Stomach (tissue), 9 donors: Measurements from ENCODE around the gene PMF1. TPM values are rescaled to one million over a fixed set of nuclear protein-coding genes. Genes with fewer than 3 reads are reported as not detected.

Experiments used
- DNase-seq, 2 donors: peaks; one replicate each; pipeline versions ENCODE4 v3.0.0 to v3.0.0-alpha.2; 2013 to 2019
- H3K27ac ChIP-seq, 5 donors: fragments of 200-600 bp in 4 of 5; sonication (generic) in 4 of 5; one replicate each; pipeline ENCODE4 v1.5.1; 2013 to 2019; ENCODE audit warnings: mild to moderate bottlenecking in 1 of 5, moderate library complexity in 1 of 5
- H3K27me3 ChIP-seq, 3 donors: fragments of 200-600 bp; sonication (generic); one replicate each; pipeline ENCODE4 v1.5.1; 2017 to 2019; ENCODE audit warnings: mixed run types in 1 of 3
- H3K36me3 ChIP-seq, 4 donors: fragments of 200-600 bp; sonication (generic); 1 replicate in 3 of 4; 2 replicates in 1 of 4; pipeline ENCODE4 v1.5.1; 2016 to 2019
- H3K4me1 ChIP-seq, 4 donors: fragments of 200-600 bp; sonication (generic); one replicate each; pipeline ENCODE4 v1.5.1; 2016 to 2019
- H3K4me3 ChIP-seq, 4 donors: fragments of 200-600 bp; sonication (generic) in 3 of 4; one replicate each; pipeline ENCODE4 v1.5.1; 2016 to 2019; ENCODE audit warnings: mild to moderate bottlenecking in 1 of 4
- H3K9me3 ChIP-seq, 4 donors: fragments of 200-600 bp; sonication (generic); one replicate each; pipeline ENCODE4 v1.5.1; 2016 to 2019
- CTCF ChIP-seq, 7 experiments: fragments of 450-650 bp in 4 of 7; fragments of 200-600 bp in 3 of 7; sonication (generic) in 3 of 7; IDR thresholded peaks; one replicate each; pipeline ENCODE4 v1.5.1; 2016 to 2019; ENCODE audit warnings: antibody characterized with exemption in 7 of 7, control low read depth in 2 of 7, mild to moderate bottlenecking in 1 of 7
- EP300 ChIP-seq: sonication (generic); formaldehyde crosslinking; IDR thresholded peaks from one replicate; pipeline ENCODE4 v1.6.1; 2017; ENCODE audit warnings: antibody characterized with exemption
- POLR2A ChIP-seq, 4 donors: fragments of 450-650 bp; IDR thresholded peaks; one replicate each; pipeline ENCODE4 v1.6.1; 2016; ENCODE audit warnings: antibody characterized with exemption in 4 of 4, control low read depth in 2 of 4, mild to moderate bottlenecking in 1 of 4, moderate library complexity in 1 of 4
- POLR2AphosphoS5 ChIP-seq, 3 donors: sonication (generic); formaldehyde crosslinking; IDR thresholded peaks; one replicate each; pipeline ENCODE4 v1.6.1; 2016; ENCODE audit warnings: antibody characterized with exemption in 3 of 3
- WGBS, 5 donors: extraction: QIAGEN DNeasy Blood & Tissue Kit in 3 of 5; methylation state at CpG; one replicate each; pipeline versions ENCODE4 v1.1.5 to v1.1.7; 2013 to 2018; 5-methylcytosine and 5-hydroxymethylcytosine counted together
- intact Hi-C: fragments of 100-400 bp; cut with DNase I; formaldehyde crosslinking; loops from one replicate; pipeline ENCODE4 v1.15.1; 2023; ENCODE audit warnings: low total_unique reads
- polyA plus RNA-seq, 3 donors: library from polyadenylated mRNA; stranded (reverse); fragments of 200-250 nt; gene quantifications; one replicate each; pipeline ENCODE4 v1.2.3, GENCODE V29; 2013
- total RNA-seq, 5 donors: library from RNA; depleted of rRNA; stranded (reverse); fragments of >200 nt; gene quantifications; one replicate each; pipeline versions ENCODE4 v1.1.0 to v1.2.3, GENCODE V29; 2014 to 2016
- donor health status: healthy with polysubstance abuse.
- donor health status: Bipolar disorder and iron deficiency.
- donor health status: healthy.

PMF1 gene
- total and polyA plus RNA-seq, 8 donors, result 5.3 to 73.5 (median 44.0) TPM

- peaks cover 11 to 69% (median 69%) of the 10 kb centered on the region in 4 donors for H3K36me3 ChIP-seq
- no peak overlapping the region for H3K27ac ChIP-seq
- H3K4me3 ChIP-seq, result no peak overlapping the region
- H3K9me3 ChIP-seq, result no peaks in the 10 kb centered on the region
- H3K27me3 ChIP-seq, result no peaks in the 10 kb centered on the region
- no peak for TF ChIP-seq POLR2A (IDR thresholded peaks at IDR 0.05)
- no peak for TF ChIP-seq CTCF (IDR thresholded peaks at IDR 0.05)
- TF ChIP-seq EP300, result no peak
- no peak for TF ChIP-seq POLR2AphosphoS5 (IDR thresholded peaks at IDR 0.05)
- intact Hi-C loops, result loop anchor here (5.0 kb wide), 2 partner anchors 86 to 136 kb away; no protein-coding TSS in a partner anchor
- 70 to 84% (median 79%) methylated on average over 7 of the region's 7 CpGs for WGBS, 5 donors
- peaks cover 0 to 25% (median 10%) of the 10 kb centered on the region in 4 donors for H3K4me1 ChIP-seq
- DNase-seq, result no peak
Observed at GRCh38 chr1:156228501-156228900, 15.7 kb downstream of the PMF1 start.

GRCh38 chr1:156229809-156230472 is 17.1 kb downstream of the PMF1 start:
- no peak for DNase-seq
- Histone ChIP-seq H3K36me3 (peaks cover 22 to 74% (median 71%) of the 10 kb centered on the region in 4 donors), H3K9me3 (no peaks in the 10 kb centered on the region), H3K27ac (no peak overlapping the region), H3K4me1 (peaks cover 0 to 21% (median 7%) of the 10 kb centered on the region in 4 donors), H3K4me3 (no peak overlapping the region), H3K27me3 (no peaks in the 10 kb centered on the region)
- TF ChIP-seq EP300 (no peak), POLR2AphosphoS5 (IDR thresholded peaks at IDR 0.05) (no peak), POLR2A (IDR thresholded peaks at IDR 0.05) (no peak), CTCF (IDR thresholded peaks at IDR 0.05) (no peak)
- intact Hi-C loops, result loop anchor here (5.0 kb wide), 2 partner anchors 88 to 138 kb away; no protein-coding TSS in a partner anchor
- 75 to 91% (median 87%) methylated on average over 11 of the region's 11 CpGs for WGBS, 5 donors

- WGBS, 5 donors, result 70 to 90% (median 80%) methylated on average over 1 of the region's 1 CpG
- intact Hi-C loops, result no loop called here
Observed at GRCh38 chr1:156230473-156230837, 17.6 kb downstream of the PMF1 start.

More at GRCh38 chr1:156230473-156230837, 17.6 kb downstream of the PMF1 start:
- no peaks in the 10 kb centered on the region for H3K27me3 ChIP-seq
- DNase-seq, result no peak
- peaks cover 22 to 80% (median 76%) of the 10 kb centered on the region in 4 donors for H3K36me3 ChIP-seq
- H3K9me3 ChIP-seq, result no peaks in the 10 kb centered on the region
- no peak overlapping the region for H3K27ac ChIP-seq
- no peak overlapping the region for H3K4me3 ChIP-seq
- TF ChIP-seq POLR2AphosphoS5 (IDR thresholded peaks at IDR 0.05) (no peak), CTCF (IDR thresholded peaks at IDR 0.05) (no peak), POLR2A (IDR thresholded peaks at IDR 0.05) (no peak), EP300 (no peak)
- peaks cover 0 to 16% (median 2%) of the 10 kb centered on the region in 4 donors for H3K4me1 ChIP-seq
